HL-60/S4 (cell line): ENCODE data around the gene KIF5C.

Source experiments
- in situ Hi-C: fragments of 300-500 bp; cut with MboI; formaldehyde crosslinking; loops from 2 replicates; pipeline ENCODE4 v1.14.3; 2022; ENCODE audit warnings: low sequenced_read_pairs

KIF5C gene

GRCh38 chr2:148922776-148923475 is 47.9 kb downstream of the KIF5C start:
- in situ Hi-C loops: no loop called here

- in situ Hi-C loops: no loop called here
Observed at GRCh38 chr2:148924514-148925178, 49.6 kb downstream of the KIF5C start.

GRCh38 chr2:148926291-148926961 is 51.4 kb downstream of the KIF5C start:
- in situ Hi-C loops: no loop called here

GRCh38 chr2:148926981-148927401 is 52.0 kb downstream of the KIF5C start:
- in situ Hi-C loops: no loop called here

GRCh38 chr2:148928395-148928794 is 53.4 kb downstream of the KIF5C start:
- in situ Hi-C loops: no loop called here

GRCh38 chr2:148930046-148930775 is 55.2 kb downstream of the KIF5C start:
- in situ Hi-C loops: no loop called here

GRCh38 chr2:148932536-148932935 is 57.5 kb downstream of the KIF5C start:
- in situ Hi-C loops: no loop called here

- in situ Hi-C loops: no loop called here
Observed at GRCh38 chr2:148933456-148933855, 58.4 kb downstream of the KIF5C start.

- in situ Hi-C loops: no loop called here
Observed at GRCh38 chr2:148935791-148936190, 60.8 kb downstream of the KIF5C start.

GRCh38 chr2:148936857-148937450 is 61.9 kb downstream of the KIF5C start:
- in situ Hi-C loops: no loop called here

GRCh38 chr2:148939271-148939670 is 64.2 kb downstream of the KIF5C start:
- in situ Hi-C loops: no loop called here

GRCh38 chr2:148943097-148943496 is 68.1 kb downstream of the KIF5C start:
- in situ Hi-C loops: no loop called here

- in situ Hi-C loops: no loop called here
Observed at GRCh38 chr2:148944536-148944935, 69.5 kb downstream of the KIF5C start.

- in situ Hi-C loops: no loop called here
Observed at GRCh38 chr2:148947299-148947698, 72.3 kb downstream of the KIF5C start.

GRCh38 chr2:148948868-148949267 is 73.8 kb downstream of the KIF5C start:
- in situ Hi-C loops: no loop called here

GRCh38 chr2:148949348-148949747 is 74.3 kb downstream of the KIF5C start:
- in situ Hi-C loops: no loop called here

GRCh38 chr2:148952621-148953020 is 77.6 kb downstream of the KIF5C start:
- in situ Hi-C loops: no loop called here

- in situ Hi-C loops: no loop called here
Observed at GRCh38 chr2:148953426-148953825, 78.4 kb downstream of the KIF5C start.

- in situ Hi-C loops: no loop called here
Observed at GRCh38 chr2:148954536-148954935, 79.5 kb downstream of the KIF5C start.

- in situ Hi-C loops: no loop called here
Observed at GRCh38 chr2:148955798-148956197, 80.8 kb downstream of the KIF5C start.

GRCh38 chr2:148957023-148957422 is 82.0 kb downstream of the KIF5C start:
- in situ Hi-C loops: no loop called here
